Hippocampal formation (tissue), 2 donors: ENCODE data around the gene MYL7.
"Not testable (repeated sequence)": the region's sequence is repeated elsewhere in the genome, so short reads cannot be mapped to it uniquely, and the experiment has no call there.

Experiments
- DNase-seq, 2 donors: peaks; one replicate each; lab custom pipeline; 2025; lab: John Stamatoyannopoulos, UW

MYL7 gene, protein sequence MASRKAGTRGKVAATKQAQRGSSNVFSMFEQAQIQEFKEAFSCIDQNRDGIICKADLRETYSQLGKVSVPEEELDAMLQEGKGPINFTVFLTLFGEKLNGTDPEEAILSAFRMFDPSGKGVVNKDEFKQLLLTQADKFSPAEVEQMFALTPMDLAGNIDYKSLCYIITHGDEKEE

DNA sequence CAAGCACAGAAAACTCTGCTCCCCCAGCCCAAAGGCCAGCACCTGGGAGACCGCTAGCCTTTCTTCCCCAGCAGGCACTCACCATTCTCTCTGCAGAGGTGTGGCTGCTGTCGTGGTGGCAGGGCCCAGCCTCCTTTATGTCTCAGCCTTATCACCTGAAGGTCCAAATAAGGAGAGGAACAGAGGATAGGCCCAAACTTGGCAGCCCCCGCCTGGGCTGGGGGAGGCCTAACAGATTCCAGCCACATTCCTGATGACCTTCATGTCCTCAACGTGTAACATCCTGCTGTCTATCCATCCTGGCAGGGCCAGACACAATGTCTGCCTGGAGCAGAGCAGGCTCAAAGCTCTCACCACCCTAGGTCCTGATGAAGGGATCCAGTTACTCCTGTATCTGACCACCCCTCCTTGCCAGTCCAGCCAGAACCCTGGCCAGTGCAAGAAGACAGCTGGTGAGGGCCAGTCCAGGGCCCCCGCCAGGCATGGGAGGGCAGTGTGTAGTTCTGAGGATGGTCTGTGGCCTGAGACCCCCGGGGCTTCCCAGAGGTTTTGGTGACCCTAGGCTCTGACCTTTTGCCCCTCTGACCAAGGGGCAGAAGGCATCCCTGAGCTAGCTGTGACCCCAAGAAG is at the start of gene MYL7:
MYL7 (minus strand) TSS at position 112 of the 630 bp plus-strand sequence; CDS start at position 85, 27 bp downstream.
- DNase-seq: no peak

GRCh38 chr7:44189993-44190872 is 49.1 kb upstream of the MYL7 start:
- DNase-seq: no peak

DNA sequence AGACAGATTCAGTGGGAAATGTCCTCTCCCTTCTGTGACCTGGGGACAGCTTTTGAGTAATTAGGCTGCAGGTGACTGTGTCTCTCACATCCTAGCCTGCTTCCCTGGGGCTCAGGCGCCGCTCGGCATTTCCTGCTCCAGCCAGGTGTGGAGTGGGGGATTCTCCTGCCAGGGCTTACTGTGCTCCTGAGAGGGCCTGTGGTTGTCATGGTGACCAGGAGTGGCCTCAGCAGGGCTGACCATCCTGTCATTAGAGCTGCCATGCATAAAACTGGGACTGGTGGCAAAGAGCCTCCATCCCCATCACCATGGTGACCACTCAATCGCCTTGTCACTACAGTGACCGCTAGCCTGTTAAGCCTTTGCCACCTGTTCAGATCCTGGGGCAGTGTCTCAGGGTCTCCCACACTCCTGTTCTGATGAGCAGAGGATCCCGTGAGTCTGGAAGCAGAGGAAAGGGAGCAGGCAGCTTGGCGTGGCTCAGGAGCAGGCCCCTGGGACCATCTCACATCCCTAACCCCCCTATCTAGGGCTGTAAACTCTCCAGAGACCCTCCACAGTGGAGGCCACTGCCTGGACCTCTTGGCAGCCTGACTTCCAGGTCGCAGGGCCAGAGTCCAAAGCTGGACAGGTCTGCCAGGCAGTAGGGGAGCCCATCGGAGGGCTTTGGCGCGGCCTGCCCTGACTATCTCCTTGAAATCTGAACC is 48.3 kb upstream of the MYL7 start, which contains the start of gene GCK:
GCK (minus strand) TSS at position 154 of the 707 bp plus-strand sequence. CDS start 486 bp downstream, outside the sequence.
- DNase-seq: no peak

GRCh38 chr7:44188480-44189225 is 47.5 kb upstream of the MYL7 start:
- no peak for DNase-seq

GRCh38 chr7:44187636-44188416 is 46.7 kb upstream of the MYL7 start:
- DNase-seq: peak in 1 of 2 donors; percentile 11

GRCh38 chr7:44186736-44187135 is 45.6 kb upstream of the MYL7 start:
- DNase-seq: no peak

DNA sequence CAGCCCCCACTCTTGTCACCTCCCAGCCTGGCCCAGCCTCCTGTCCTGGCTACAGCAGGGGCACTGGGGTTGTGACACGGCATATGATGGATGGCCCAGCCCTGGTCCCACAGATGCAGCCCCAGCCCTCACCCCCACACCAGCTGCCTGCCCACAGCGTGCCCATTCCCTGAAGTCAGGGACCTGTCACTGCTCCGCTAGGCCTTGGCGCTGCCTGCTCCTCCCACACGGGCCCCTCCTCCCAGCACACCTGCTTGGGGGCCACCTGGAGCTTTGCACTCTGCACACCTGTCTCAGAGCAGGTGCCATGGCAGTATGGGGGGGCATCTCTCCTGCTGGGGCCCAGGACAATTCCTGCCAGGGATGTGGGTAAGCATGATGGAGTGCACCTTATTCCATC is 44.6 kb upstream of the MYL7 start:
- no peak for DNase-seq

- DNase-seq: no peak
These were observed 43.8 kb upstream of the MYL7 start for GRCh38 chr7:44184873-44185446.

GRCh38 chr7:44184206-44184872 is 43.2 kb upstream of the MYL7 start:
- DNase-seq: no peak

- no peak for DNase-seq
These were observed 42.3 kb upstream of the MYL7 start for GRCh38 chr7:44183386-44183785.

DNA sequence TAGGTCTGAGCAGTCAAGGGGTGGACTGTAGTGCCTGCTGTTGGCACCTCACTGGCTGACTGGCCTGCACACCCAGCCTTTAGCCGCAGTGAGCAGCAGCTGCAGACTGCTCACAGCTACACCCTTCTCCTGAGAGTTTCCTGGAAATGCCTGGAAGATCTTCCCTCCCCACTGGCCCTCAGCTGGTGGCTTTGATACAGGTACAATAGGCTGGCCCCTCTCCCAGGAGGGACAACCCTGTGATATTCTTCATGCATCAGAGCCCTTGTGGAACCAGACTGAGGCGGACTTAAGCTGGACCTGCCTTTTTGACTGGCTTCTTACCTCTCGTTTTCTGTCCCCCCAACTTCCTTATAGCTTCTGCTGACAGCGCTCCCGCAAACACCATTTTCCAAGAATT is 41.7 kb upstream of the MYL7 start:
- DNase-seq: no peak

DNA sequence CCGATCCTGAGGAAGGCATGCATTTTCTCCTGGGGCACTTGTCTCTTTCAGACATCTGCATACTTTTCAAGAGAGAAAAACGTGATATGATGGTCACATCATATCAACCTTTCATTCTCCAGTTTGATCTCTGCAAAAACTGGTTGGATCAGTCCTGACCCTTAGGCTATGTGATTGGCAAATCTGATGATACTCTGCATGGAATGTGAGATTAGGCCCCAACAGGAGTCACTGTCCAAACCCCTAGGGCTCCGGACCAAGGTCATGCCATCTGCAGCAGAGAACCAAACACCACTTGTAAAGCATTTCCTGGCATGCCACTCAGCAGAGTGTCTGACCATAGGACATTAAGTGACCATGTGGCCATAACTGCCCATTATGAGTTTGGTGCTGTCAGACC is 39.5 kb upstream of the MYL7 start:
- DNase-seq: no peak

- peak in 1 of 2 donors; percentile 21 for DNase-seq
These were observed 36.5 kb upstream of the MYL7 start for GRCh38 chr7:44177570-44178131.

DNA sequence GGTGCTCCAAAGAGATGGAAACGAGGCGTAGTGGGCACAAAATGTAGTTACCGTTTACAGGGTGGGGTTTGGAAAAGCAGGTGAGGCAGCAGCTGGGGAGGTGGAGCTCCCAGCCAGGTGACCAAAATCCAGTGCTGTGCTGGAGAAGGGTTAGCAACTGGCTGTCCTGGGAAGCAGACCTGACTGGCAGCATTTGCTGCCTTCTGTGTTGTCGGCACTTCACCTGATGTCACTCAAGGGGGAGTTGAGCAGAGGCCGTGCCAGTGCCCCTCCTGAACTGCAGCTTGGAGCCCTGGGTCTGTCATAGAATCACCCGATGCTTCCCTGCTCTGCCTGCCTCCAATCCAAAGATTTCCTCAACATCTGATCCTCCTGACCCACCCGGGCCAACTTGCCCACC is 35.4 kb upstream of the MYL7 start:
- no peak for DNase-seq

- DNase-seq: no peak
These were observed 34.6 kb upstream of the MYL7 start for GRCh38 chr7:44175730-44176129.

- not testable (repeated sequence) for DNase-seq
These were observed 33.5 kb upstream of the MYL7 start for GRCh38 chr7:44174694-44174948.

DNA sequence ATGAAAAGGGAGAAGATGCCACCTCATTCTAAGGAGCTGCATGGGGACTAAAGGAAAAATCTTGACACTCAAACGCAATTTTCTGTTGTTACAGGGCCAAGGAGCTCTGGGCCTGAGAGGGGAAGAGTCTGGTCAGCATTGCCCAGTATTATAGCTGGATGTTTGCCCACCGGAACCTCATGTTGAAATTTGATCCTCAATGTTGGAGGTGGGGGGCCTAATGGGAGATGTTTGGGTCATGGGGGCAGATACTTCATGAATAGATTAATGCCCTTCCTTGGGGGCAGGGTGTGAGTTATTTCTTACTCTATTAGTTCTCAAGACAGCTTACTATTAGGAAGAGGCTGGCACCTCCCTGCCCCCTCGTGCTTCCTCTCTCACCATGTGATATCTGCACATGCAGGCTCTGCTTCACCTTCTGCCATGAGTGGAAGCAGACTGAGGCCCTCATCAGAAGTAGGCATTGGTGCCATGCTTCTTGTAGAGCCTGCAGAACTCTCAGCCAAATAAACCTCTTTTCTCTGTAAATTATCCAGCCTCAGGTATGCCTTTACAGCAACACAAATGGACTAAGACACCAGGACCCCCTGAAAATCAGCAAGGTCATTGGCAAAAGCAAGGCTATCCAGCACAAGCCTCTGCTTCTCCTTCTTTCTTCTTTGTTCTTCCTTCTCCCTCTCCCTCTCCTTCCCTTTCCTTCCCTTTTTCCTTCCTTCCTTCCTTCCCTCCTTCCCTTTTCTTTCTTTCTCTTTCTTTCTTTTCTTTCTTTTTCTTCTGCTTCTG is 33.0 kb upstream of the MYL7 start:
- DNase-seq: no peak

- no peak for DNase-seq
These were observed 31.8 kb upstream of the MYL7 start for GRCh38 chr7:44172803-44173424.
